Coronary artery (tissue), 2 donors: ENCODE results near the gene ABI3BP.
A peak's percentile ranks its signal among the peaks of the same experiment; 100 is the strongest.
"Not testable (repeated sequence)": the region's sequence is repeated elsewhere in the genome, so short reads cannot be mapped to it uniquely, and the experiment has no call there.

Experiments used
- DNase-seq: peaks from one replicate; pipeline ENCODE4 v3.0.0-alpha.2; 2017; ENCODE audit warnings: low spot score
- H3K27ac ChIP-seq, 2 donors: fragments of 200-600 bp; sonication (generic); one replicate each; pipeline ENCODE4 v1.5.1; 2016 to 2019
- H3K4me3 ChIP-seq: fragments of 200-600 bp; sonication (generic); 2 replicates; pipeline ENCODE4 v1.5.1; 2016; ENCODE audit warnings: mild to moderate bottlenecking, moderate library complexity
- CTCF ChIP-seq: fragments of 200-600 bp; sonication (generic); IDR thresholded peaks from one replicate; pipeline ENCODE4 v1.5.1; 2019; ENCODE audit warnings: antibody characterized with exemption

ABI3BP gene

GRCh38 chr3:100947119-100947518 lies 46.1 kb downstream of the ABI3BP start:
- Histone ChIP-seq H3K4me3 (no peak overlapping the region), H3K27ac (peak overlapping the region in 1 of 2 donors; percentile 17)
- DNase-seq, result no peak
- no peak for TF ChIP-seq CTCF

- not testable (repeated sequence) for H3K4me3 ChIP-seq, DNase-seq, H3K27ac ChIP-seq
These were observed 47.1 kb downstream of the ABI3BP start for GRCh38 chr3:100946096-100946495.

GRCh38 chr3:100941451-100941850 lies 51.8 kb downstream of the ABI3BP start:
- DNase-seq, result no peak
- Histone ChIP-seq H3K4me3 (no peak overlapping the region), H3K27ac (peak overlapping the region in 1 of 2 donors; percentile 20)
- TF ChIP-seq CTCF, result no peak

GRCh38 chr3:100941041-100941440 lies 52.2 kb downstream of the ABI3BP start:
- Histone ChIP-seq H3K27ac (peak overlapping the region in 1 of 2 donors; percentile 20), H3K4me3 (no peak overlapping the region)
- no peak for DNase-seq
- TF ChIP-seq CTCF, result no peak

GRCh38 chr3:100936931-100937330 lies 56.3 kb downstream of the ABI3BP start:
- Histone ChIP-seq H3K27ac (no peak overlapping the region), H3K4me3 (no peak overlapping the region)
- TF ChIP-seq CTCF, result no peak
- no peak for DNase-seq

GRCh38 chr3:100932491-100932890 lies 60.7 kb downstream of the ABI3BP start:
- Histone ChIP-seq H3K4me3 (no peak overlapping the region), H3K27ac (no peak overlapping the region)
- DNase-seq, result no peak
- no peak for TF ChIP-seq CTCF

GRCh38 chr3:100928638-100929428 lies 64.4 kb downstream of the ABI3BP start:
- no peak for DNase-seq
- H3K27ac ChIP-seq, result peak overlapping the region; percentile 7 to 56
- H3K4me3 ChIP-seq, result no peak overlapping the region
- TF ChIP-seq CTCF, result no peak
